ENCODE results near the gene DHRS7B. TPM values are rescaled to one million over a fixed set of nuclear protein-coding genes. Genes with fewer than 3 reads are reported as not detected.
"Not testable (repeated sequence)": the region's sequence is repeated elsewhere in the genome, so short reads cannot be mapped to it uniquely, and the experiment has no call there.

DHRS7B gene
- polyA plus RNA-seq, 1 donor from 2014 or later = 35.8 TPM

GRCh38 chr17:21105064-21105894 is 21.5 kb upstream of the DHRS7B start (continued):
- TF ChIP-seq CTCF (IDR thresholded peaks at IDR 0.05; ENCODE audit: poor library complexity, severe bottlenecking) = no peak

GRCh38 chr17:21106316-21106715 is 20.4 kb upstream of the DHRS7B start:
- no peak for TF ChIP-seq POLR2AphosphoS5 (IDR thresholded peaks at IDR 0.05)
- TF ChIP-seq SMC3 (conservative IDR thresholded peaks at IDR 0.05; ENCODE audit: poor library complexity) = no peak
- TF ChIP-seq TAF1 (IDR thresholded peaks at IDR 0.05; ENCODE audit: low read depth) = no peak
- TF ChIP-seq MXI1 (conservative IDR thresholded peaks at IDR 0.05; ENCODE audit: poor library complexity, severe bottlenecking) = no peak
- no peak for TF ChIP-seq CTCF (IDR thresholded peaks at IDR 0.05; ENCODE audit: poor library complexity, severe bottlenecking)
- no peak for TF ChIP-seq EZH2 (IDR thresholded peaks at IDR 0.05; ENCODE audit: borderline replicate concordance, insufficient read depth, low read length, poor library complexity, severe bottlenecking)
- no peak for TF ChIP-seq RAD21 (conservative IDR thresholded peaks at IDR 0.05)
- no peak for TF ChIP-seq EP300 (conservative IDR thresholded peaks at IDR 0.05; ENCODE audit: poor library complexity, severe bottlenecking)
- TF ChIP-seq, protein P1, sequence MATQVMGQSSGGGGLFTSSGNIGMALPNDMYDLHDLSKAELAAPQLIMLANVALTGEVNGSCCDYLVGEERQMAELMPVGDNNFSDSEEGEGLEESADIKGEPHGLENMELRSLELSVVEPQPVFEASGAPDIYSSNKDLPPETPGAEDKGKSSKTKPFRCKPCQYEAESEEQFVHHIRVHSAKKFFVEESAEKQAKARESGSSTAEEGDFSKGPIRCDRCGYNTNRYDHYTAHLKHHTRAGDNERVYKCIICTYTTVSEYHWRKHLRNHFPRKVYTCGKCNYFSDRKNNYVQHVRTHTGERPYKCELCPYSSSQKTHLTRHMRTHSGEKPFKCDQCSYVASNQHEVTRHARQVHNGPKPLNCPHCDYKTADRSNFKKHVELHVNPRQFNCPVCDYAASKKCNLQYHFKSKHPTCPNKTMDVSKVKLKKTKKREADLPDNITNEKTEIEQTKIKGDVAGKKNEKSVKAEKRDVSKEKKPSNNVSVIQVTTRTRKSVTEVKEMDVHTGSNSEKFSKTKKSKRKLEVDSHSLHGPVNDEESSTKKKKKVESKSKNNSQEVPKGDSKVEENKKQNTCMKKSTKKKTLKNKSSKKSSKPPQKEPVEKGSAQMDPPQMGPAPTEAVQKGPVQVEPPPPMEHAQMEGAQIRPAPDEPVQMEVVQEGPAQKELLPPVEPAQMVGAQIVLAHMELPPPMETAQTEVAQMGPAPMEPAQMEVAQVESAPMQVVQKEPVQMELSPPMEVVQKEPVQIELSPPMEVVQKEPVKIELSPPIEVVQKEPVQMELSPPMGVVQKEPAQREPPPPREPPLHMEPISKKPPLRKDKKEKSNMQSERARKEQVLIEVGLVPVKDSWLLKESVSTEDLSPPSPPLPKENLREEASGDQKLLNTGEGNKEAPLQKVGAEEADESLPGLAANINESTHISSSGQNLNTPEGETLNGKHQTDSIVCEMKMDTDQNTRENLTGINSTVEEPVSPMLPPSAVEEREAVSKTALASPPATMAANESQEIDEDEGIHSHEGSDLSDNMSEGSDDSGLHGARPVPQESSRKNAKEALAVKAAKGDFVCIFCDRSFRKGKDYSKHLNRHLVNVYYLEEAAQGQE (IDR thresholded peaks at IDR 0.05; ENCODE audit: borderline replicate concordance) = no peak
- Histone ChIP-seq H2AFZ (ENCODE audit: low read depth, low read length) (no peak overlapping the region), H3K4me3 (ENCODE audit: low read length) (no peak overlapping the region), H3K36me3 (ENCODE audit: insufficient read depth, low read length) (no peaks in the 10 kb centered on the region), H3K79me2 (replicated peaks; ENCODE audit: insufficient read depth, low read length) (no peaks in the 10 kb centered on the region), H4K20me1 (ENCODE audit: insufficient read depth) (no peaks in the 10 kb centered on the region), H3K27me3 (ENCODE audit: insufficient read depth, low read depth, low read length) (no peaks in the 10 kb centered on the region), H3F3A (ENCODE audit: insufficient read depth, low read length, poor library complexity, severe bottlenecking) (no peaks in the 10 kb centered on the region), H3K9ac (ENCODE audit: low read length) (no peak overlapping the region), H3K9me2 (ENCODE audit: insufficient read depth, low read length) (no peaks in the 10 kb centered on the region), H3K4me2 (ENCODE audit: low read length) (no peak overlapping the region), H3K9me3 (ENCODE audit: low read length) (no peaks in the 10 kb centered on the region), H3K27ac (ENCODE audit: low read length) (no peak overlapping the region)

GRCh38 chr17:21107067-21107650 is 19.6 kb upstream of the DHRS7B start:
- not testable (repeated sequence) for H3K4me3 ChIP-seq (ENCODE audit: low read length)

More at GRCh38 chr17:21107067-21107650, 19.6 kb upstream of the DHRS7B start:
- not testable (repeated sequence) for H3K27ac ChIP-seq (ENCODE audit: low read length); H4K20me1 ChIP-seq (ENCODE audit: insufficient read depth); H3F3A ChIP-seq (ENCODE audit: insufficient read depth, low read length, poor library complexity, severe bottlenecking); H3K9ac ChIP-seq (ENCODE audit: low read length); H3K9me3 ChIP-seq (ENCODE audit: low read length); H3K79me2 ChIP-seq (replicated peaks; ENCODE audit: insufficient read depth, low read length); H3K9me2 ChIP-seq (ENCODE audit: insufficient read depth, low read length); H3K4me2 ChIP-seq (ENCODE audit: low read length); H2AFZ ChIP-seq (ENCODE audit: low read depth, low read length); H3K36me3 ChIP-seq (ENCODE audit: insufficient read depth, low read length); H3K27me3 ChIP-seq (ENCODE audit: insufficient read depth, low read depth, low read length)
